NB4 (cell line): ENCODE results near the gene PPARGC1A.

Experiments used
- DNase-seq: peaks from one replicate; pipeline ENCODE4 v3.0.0; 2010; ENCODE audit warnings: low read depth
- H3K4me3 ChIP-seq: one replicate; pipeline ENCODE4 v1.5.1; 2011; ENCODE audit warnings: mild to moderate bottlenecking, low read depth, low read length, moderate library complexity
- CTCF ChIP-seq: IDR thresholded peaks from one replicate; pipeline ENCODE4 v1.5.1; 2012; ENCODE audit warnings: low read depth, low read length
- MAX ChIP-seq: IDR thresholded peaks from 2 replicates; pipeline ENCODE4 v1.6.1; 2011; ENCODE audit warnings: low read depth, low read length
- MYC ChIP-seq: IDR thresholded peaks from 2 replicates; pipeline ENCODE4 v1.6.1; 2011; ENCODE audit warnings: low read depth, low read length
- POLR2A ChIP-seq: IDR thresholded peaks from 2 replicates; pipeline ENCODE4 v1.6.1; 2011; ENCODE audit warnings: mild to moderate bottlenecking; ENCODE audit not compliant: insufficient read length; ENCODE audit errors: extremely low read depth

The PPARGC1A gene

GRCh38 chr4:23754688-23755087 lies 135.2 kb downstream of the PPARGC1A start:
- H3K4me3 ChIP-seq = no peak overlapping the region
- no peak for DNase-seq
- no peak for TF ChIP-seq POLR2A
- TF ChIP-seq CTCF = no peak
- no peak for TF ChIP-seq MYC
- TF ChIP-seq MAX = no peak

GRCh38 chr4:23750125-23750524 lies 139.7 kb downstream of the PPARGC1A start:
- DNase-seq = no peak
- TF ChIP-seq CTCF = no peak
- H3K4me3 ChIP-seq = no peak overlapping the region

GRCh38 chr4:23747281-23747735 lies 142.5 kb downstream of the PPARGC1A start:
- no peak for DNase-seq
- H3K4me3 ChIP-seq = no peak overlapping the region
- TF ChIP-seq CTCF (no peak), POLR2A (no peak), MAX (no peak), MYC (no peak)

GRCh38 chr4:23746672-23747071 lies 143.2 kb downstream of the PPARGC1A start:
- TF ChIP-seq MAX = no peak
- TF ChIP-seq POLR2A = no peak
- no peak for TF ChIP-seq MYC
- TF ChIP-seq CTCF = no peak
- no peak for DNase-seq
- no peak overlapping the region for H3K4me3 ChIP-seq

- TF ChIP-seq POLR2A = no peak
- no peak for TF ChIP-seq CTCF
- TF ChIP-seq MAX = no peak
- TF ChIP-seq MYC = no peak
- no peak for DNase-seq
- no peak overlapping the region for H3K4me3 ChIP-seq
Measured at GRCh38 chr4:23746027-23746426, 143.8 kb downstream of the PPARGC1A start.

- no peak overlapping the region for H3K4me3 ChIP-seq
- DNase-seq = no peak
- TF ChIP-seq CTCF (no peak), MAX (no peak), POLR2A (no peak), MYC (no peak)
Measured at GRCh38 chr4:23745377-23745776, 144.5 kb downstream of the PPARGC1A start.
